ENCODE measurements around the gene UGGT1. TPM values are rescaled to one million over a fixed set of nuclear protein-coding genes. Genes with fewer than 3 reads are reported as not detected.

Gene UGGT1
- total and polyA plus RNA-seq, 9 of the 15 experiments (the other 6 are each of a cell fraction or from before 2014, with no cell fraction given), result 5.1 to 56.4 (median 37.9) TPM

- intact Hi-C loops (cut with micrococcal nuclease) (no loop called here), in situ Hi-C loops (cut with MboI) (no loop called here)
- H3K79me2 ChIP-seq (ENCODE audit: control insufficient read depth, insufficient read depth, low read length), result no peaks in the 10 kb centered on the region
- WGBS (ENCODE audit: insufficient coverage, low coverage, missing lambda C conversion rate), result 20% methylated on average over 3 of the region's 3 CpGs
- CTCF ChIA-PET (ENCODE audit: low intra/inter-chr PET ratio), result no interaction called here
- H3K9ac ChIP-seq (ENCODE audit: insufficient read depth in 1 of 2, low read depth in 2 of 2, low read length in 2 of 2), result no peak overlapping the region
- ATAC-seq, result no peak
- H3K4me2 ChIP-seq (ENCODE audit: insufficient read depth, low read length), result no peak overlapping the region
- POLR2A ChIA-PET, result no interaction called here
- no peak overlapping the region for H2AFZ ChIP-seq (ENCODE audit: low read depth, low read length)
- no TSS peak for BruUV-seq (replicated peaks)
- peaks cover 3% of the 10 kb centered on the region; the same call in 1 of the 2 replicates for H3K9me3 ChIP-seq (replicated peaks; ENCODE audit: control insufficient read depth, insufficient read depth, low read depth, low read length)
- DNase-seq (ENCODE audit: extremely low read depth in 1 of 4, low spot score in 3 of 4), result no peak
- H4K20me1 ChIP-seq (replicated peaks; ENCODE audit: control insufficient read depth, insufficient read depth, low read length), result no peaks in the 10 kb centered on the region
- H3K36me3 ChIP-seq (ENCODE audit: control insufficient read depth, insufficient read depth, low read length), result no peaks in the 10 kb centered on the region
- no peak for FAIRE-seq
- H3K4me3 ChIP-seq, result no peak overlapping the region
- no peaks in the 10 kb centered on the region for H3K9me1 ChIP-seq (ENCODE audit: control insufficient read depth, insufficient read depth, low read length)
- H3K27me3 ChIP-seq (ENCODE audit: control insufficient read depth in 2 of 2, insufficient read depth in 2 of 2, low read length in 2 of 2), result peaks cover 0 to 13% of the 10 kb centered on the region in 2 experiments; a peak in 2 of 5 replicates
- no peaks in the 10 kb centered on the region; a peak in 2 of 5 replicates for H3K4me1 ChIP-seq (replicated peaks in 1 of 2; ENCODE audit: control insufficient read depth in 2 of 2, insufficient read depth in 2 of 2, low read length in 2 of 2)
- no peak overlapping the region for H3K27ac ChIP-seq (ENCODE audit: extremely low read depth, low read depth, low read length)
- TF ChIP-seq ZNF512 (tag; IDR thresholded peaks at IDR 0.05) (no peak), PHF8 (IDR thresholded peaks at IDR 0.05; ENCODE audit: borderline replicate concordance, low read length) (no peak), TBP (optimal IDR thresholded peaks at IDR 0.05; ENCODE audit: low read depth, low read length) (no peak), STAG1 (CRISPR knock-in tag; IDR thresholded peaks at IDR 0.05; ENCODE audit: borderline replicate concordance) (no peak), MED1 (CRISPR knock-in tag; IDR thresholded peaks at IDR 0.05; ENCODE audit: borderline replicate concordance) (no peak), MNT (conservative IDR thresholded peaks at IDR 0.05) (no peak), VEZF1 (CRISPR knock-in tag; IDR thresholded peaks at IDR 0.05) (no peak), PPARD (CRISPR knock-in tag; IDR thresholded peaks at IDR 0.05) (no peak), SP1 (CRISPR knock-in tag; IDR thresholded peaks at IDR 0.05) (no peak), HNRNPL (IDR thresholded peaks at IDR 0.05; ENCODE audit: low read depth, low read length) (no peak), CREB3L1 (IDR thresholded peaks at IDR 0.05; ENCODE audit: borderline replicate concordance, low read depth) (no peak), SP2 (IDR thresholded peaks at IDR 0.05; ENCODE audit: extremely low read depth, low read depth, low read length, poor library complexity, severe bottlenecking) (no peak), STAT6 (CRISPR knock-in tag; IDR thresholded peaks at IDR 0.05) (no peak)
These were observed 33.7 kb upstream of the UGGT1 start for GRCh38 chr2:128057334-128057733.
